Brain microvascular endothelial cell (primary cell): ENCODE measurements around the gene FAM20C.

Source experiments
- DNase-seq: peaks from one replicate; pipeline ENCODE4 v3.0.0-alpha.2; 2020
- H3K27ac ChIP-seq: fragments of 250-450 bp; sonication (Bioruptor Pico); 2 replicates; pipeline ENCODE4 v1.5.1; 2020; ENCODE audit warnings: mild to moderate bottlenecking, moderate library complexity
- H3K27me3 ChIP-seq: fragments of 250-450 bp; sonication (Bioruptor Pico); replicated peaks from 2 replicates; pipeline ENCODE4 v1.5.1; 2020; ENCODE audit warnings: mild to moderate bottlenecking
- H3K36me3 ChIP-seq: fragments of 250-450 bp; sonication (Bioruptor Pico); replicated peaks from 2 replicates; pipeline ENCODE4 v1.5.1; 2020; ENCODE audit warnings: mild to moderate bottlenecking
- H3K4me3 ChIP-seq: 2 replicates; pipeline ENCODE4 v1.5.1; 2011; ENCODE audit warnings: low read depth, mild to moderate bottlenecking, control low read depth, low read length, moderate library complexity
- in situ Hi-C: cut with HindIII; loops from 2 replicates; pipeline ENCODE4 v1.10.0; 2017; ENCODE audit warnings: low sequenced_read_pairs, low pct_ligation_motif_present
- TF ChIP-seq, protein P1 (sequence below): IDR thresholded peaks from 2 replicates; pipeline ENCODE4 v1.5.1; 2011; ENCODE audit warnings: low read depth, mild to moderate bottlenecking, moderate library complexity, low read length, control low read depth, inconsistent platforms; ENCODE audit errors: missing control alignments

Gene FAM20C

DNA sequence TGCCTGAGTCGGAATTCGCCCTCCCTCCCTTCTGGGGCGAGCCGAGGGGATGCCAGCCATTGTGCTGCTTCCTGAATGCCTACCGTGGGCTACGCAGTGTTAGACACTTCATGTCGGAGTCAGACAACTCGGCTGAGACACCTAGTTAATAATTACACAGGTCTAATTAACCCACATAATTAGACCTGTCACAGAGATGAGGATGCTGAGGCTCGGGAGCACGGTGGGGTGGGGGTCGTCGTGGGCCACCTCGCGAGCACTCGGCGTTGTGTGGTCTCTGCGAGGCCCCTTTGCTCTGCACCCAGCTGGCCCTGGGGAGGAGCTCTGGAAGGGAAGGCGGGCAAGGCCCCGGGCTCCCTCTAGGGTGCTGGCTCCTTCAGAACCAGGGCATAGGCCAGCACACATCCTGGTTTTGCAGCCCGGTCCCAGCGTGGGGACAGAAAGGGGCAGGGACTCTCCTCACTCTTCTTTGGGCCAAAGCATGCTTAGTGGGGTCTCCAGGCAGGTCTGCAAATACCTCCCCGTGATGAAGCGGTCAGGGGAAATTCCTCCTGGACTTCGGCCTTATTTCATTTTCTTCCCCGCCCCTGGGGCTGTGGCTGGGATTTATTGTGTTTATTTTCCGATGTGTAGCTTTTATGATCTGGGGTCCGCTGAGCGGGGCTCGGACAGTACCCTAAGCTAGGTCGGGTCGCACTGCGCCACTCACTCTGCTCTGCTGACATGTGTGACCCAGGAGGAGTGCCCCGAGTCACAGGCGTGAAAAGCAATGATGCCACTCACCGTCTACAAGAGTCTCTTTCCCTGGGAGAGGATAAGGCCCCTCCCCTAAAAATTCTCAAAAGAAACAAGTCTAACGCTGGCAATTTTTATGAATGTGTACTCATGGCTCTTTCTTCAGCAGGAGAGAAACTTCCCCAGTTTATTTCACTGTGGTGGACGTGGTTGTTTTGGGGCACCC lies 92.7 kb downstream of the FAM20C start:
- H3K36me3 ChIP-seq = no peaks in the 10 kb centered on the region
- DNase-seq = no peak
- in situ Hi-C loops = no loop called here
- peaks cover 22% of the 10 kb centered on the region for H3K27me3 ChIP-seq
- no peak overlapping the region for H3K27ac ChIP-seq
- TF ChIP-seq, protein P1, sequence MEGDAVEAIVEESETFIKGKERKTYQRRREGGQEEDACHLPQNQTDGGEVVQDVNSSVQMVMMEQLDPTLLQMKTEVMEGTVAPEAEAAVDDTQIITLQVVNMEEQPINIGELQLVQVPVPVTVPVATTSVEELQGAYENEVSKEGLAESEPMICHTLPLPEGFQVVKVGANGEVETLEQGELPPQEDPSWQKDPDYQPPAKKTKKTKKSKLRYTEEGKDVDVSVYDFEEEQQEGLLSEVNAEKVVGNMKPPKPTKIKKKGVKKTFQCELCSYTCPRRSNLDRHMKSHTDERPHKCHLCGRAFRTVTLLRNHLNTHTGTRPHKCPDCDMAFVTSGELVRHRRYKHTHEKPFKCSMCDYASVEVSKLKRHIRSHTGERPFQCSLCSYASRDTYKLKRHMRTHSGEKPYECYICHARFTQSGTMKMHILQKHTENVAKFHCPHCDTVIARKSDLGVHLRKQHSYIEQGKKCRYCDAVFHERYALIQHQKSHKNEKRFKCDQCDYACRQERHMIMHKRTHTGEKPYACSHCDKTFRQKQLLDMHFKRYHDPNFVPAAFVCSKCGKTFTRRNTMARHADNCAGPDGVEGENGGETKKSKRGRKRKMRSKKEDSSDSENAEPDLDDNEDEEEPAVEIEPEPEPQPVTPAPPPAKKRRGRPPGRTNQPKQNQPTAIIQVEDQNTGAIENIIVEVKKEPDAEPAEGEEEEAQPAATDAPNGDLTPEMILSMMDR = no peak
- no peak overlapping the region for H3K4me3 ChIP-seq

GRCh38 chr7:285731-286130 lies 93.4 kb downstream of the FAM20C start:
- DNase-seq = no peak
- H3K27ac ChIP-seq = no peak overlapping the region
- H3K27me3 ChIP-seq = peaks cover 29% of the 10 kb centered on the region
- TF ChIP-seq, protein P1 = no peak
- in situ Hi-C loops = no loop called here
- H3K4me3 ChIP-seq = no peak overlapping the region
- no peaks in the 10 kb centered on the region for H3K36me3 ChIP-seq

- Histone ChIP-seq H3K4me3 (no peak overlapping the region), H3K27me3 (peaks cover 33% of the 10 kb centered on the region), H3K27ac (no peak overlapping the region), H3K36me3 (no peaks in the 10 kb centered on the region)
- in situ Hi-C loops = no loop called here
- TF ChIP-seq, protein P1 = no peak
- DNase-seq = no peak
These were observed 93.9 kb downstream of the FAM20C start for GRCh38 chr7:286266-286665.

DNA sequence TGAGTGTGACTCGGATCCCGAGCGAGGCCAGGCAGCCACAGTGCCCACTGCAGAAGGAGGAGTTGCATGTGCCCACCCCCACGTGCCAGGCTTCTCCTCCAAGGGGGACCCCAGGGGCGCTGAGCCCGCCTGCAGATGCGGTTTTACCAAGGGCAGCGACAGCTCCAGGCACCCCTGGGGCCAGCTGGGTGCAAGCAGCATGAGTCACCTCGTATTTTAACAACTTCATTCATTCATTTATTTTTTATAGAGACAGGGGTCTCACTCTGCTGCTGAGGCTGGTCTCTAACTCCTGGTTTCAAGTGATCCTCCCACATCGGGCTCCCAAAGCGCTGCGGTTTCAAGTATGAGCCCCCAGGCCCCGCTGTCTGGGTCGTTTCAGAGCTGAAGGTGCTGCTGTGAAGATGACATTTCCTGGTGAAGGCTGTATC lies 96.3 kb downstream of the FAM20C start:
- TF ChIP-seq, protein P1 = no peak
- Histone ChIP-seq H3K4me3 (no peak overlapping the region), H3K27me3 (peaks cover 57% of the 10 kb centered on the region), H3K36me3 (no peaks in the 10 kb centered on the region), H3K27ac (no peak overlapping the region)
- no peak for DNase-seq
- in situ Hi-C loops = no loop called here

DNA sequence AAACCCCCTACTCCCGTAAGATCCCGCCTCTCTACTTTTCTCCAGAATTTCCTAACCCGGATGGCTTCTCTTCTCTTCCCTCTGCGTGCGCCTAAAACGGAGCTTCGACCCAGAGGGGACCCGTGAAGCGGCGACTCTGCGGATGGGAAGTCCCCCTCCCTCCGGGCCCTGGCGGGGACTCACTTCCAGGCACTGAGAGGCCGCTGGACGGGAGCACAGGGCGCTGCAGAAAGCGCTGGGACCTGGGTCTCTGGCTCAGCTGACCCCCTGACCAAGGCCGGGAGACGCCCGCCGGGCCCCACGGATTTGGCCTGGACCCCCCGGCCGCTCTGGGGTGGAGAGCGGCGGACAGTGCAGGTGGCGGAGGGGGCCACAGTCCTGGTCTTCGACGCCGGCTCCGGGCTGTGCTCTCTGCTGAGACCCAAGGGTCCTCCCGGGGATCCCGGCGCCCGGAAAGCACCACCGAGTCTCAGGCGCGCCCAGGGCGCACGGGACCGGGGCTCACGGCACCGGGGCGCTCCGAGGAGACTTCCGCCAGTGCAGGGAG lies 96.9 kb downstream of the FAM20C start:
- no peak overlapping the region for H3K27ac ChIP-seq
- no peak for DNase-seq
- peaks cover 59% of the 10 kb centered on the region for H3K27me3 ChIP-seq
- H3K4me3 ChIP-seq = no peak overlapping the region
- no peaks in the 10 kb centered on the region for H3K36me3 ChIP-seq
- in situ Hi-C loops = no loop called here
- TF ChIP-seq, protein P1 = no peak
